Astrocyte (in vitro differentiated cells and primary cell): ENCODE measurements around the gene PKDCC. TPM values are rescaled to one million over a fixed set of nuclear protein-coding genes. Genes with fewer than 3 reads are reported as not detected.

Experiments used
- DNase-seq: peaks from one replicate; pipeline ENCODE4 v3.0.0-alpha.2; 2010; ENCODE audit warnings: low read depth
- FAIRE-seq: peaks from 2 replicates; lab custom pipeline; 2011; peaks lifted over from hg19 to GRCh38; lab: Jason Lieb, UNC
- H2AFZ ChIP-seq: 2 replicates; pipeline ENCODE4 v1.6.0; 2012; ENCODE audit warnings: low read depth, low read length, inconsistent platforms
- H3K27ac ChIP-seq: 2 replicates; pipeline ENCODE4 v1.5.1; 2011; ENCODE audit warnings: low read depth, low read length, inconsistent platforms
- H3K27me3 ChIP-seq: 2 replicates; pipeline ENCODE4 v1.6.0; 2011; ENCODE audit warnings: low read length, inconsistent platforms; ENCODE audit not compliant: insufficient read depth
- H3K36me3 ChIP-seq: 2 replicates; pipeline ENCODE4 v1.5.1; 2011; ENCODE audit warnings: low read length, inconsistent platforms; ENCODE audit not compliant: insufficient read depth
- H3K4me1 ChIP-seq: 2 replicates; pipeline ENCODE4 v1.5.1; 2011; ENCODE audit warnings: low read length, inconsistent platforms; ENCODE audit not compliant: insufficient read depth
- H3K4me2 ChIP-seq: 2 replicates; pipeline ENCODE4 v1.6.0; 2012; ENCODE audit warnings: low read length, inconsistent platforms
- H3K4me3 ChIP-seq: 2 replicates; pipeline ENCODE4 v1.5.1; 2011; ENCODE audit warnings: low read depth, mild to moderate bottlenecking, low read length, inconsistent platforms; ENCODE audit not compliant: insufficient read depth
- H3K79me2 ChIP-seq: 2 replicates; pipeline ENCODE4 v1.6.0; 2012; ENCODE audit warnings: mild to moderate bottlenecking, low read length, inconsistent platforms; ENCODE audit not compliant: insufficient read depth
- H3K9ac ChIP-seq: 2 replicates; pipeline ENCODE4 v1.6.0; 2012; ENCODE audit warnings: mild to moderate bottlenecking, low read length, inconsistent platforms
- H3K9me3 ChIP-seq: 2 replicates; pipeline ENCODE4 v1.5.1; 2012; ENCODE audit warnings: low read depth, mild to moderate bottlenecking, low read length, inconsistent platforms; ENCODE audit not compliant: insufficient read depth
- H4K20me1 ChIP-seq: 2 replicates; pipeline ENCODE4 v1.6.0; 2012; ENCODE audit warnings: low read length, inconsistent platforms; ENCODE audit not compliant: insufficient read depth
- H3K27ac Mint-ChIP-seq: one replicate; pipeline ENCODE4 v1.8.0; 2021; ENCODE audit warnings: mild to moderate bottlenecking, mixed read lengths; ENCODE audit not compliant: unreplicated experiment
- H3K27me3 Mint-ChIP-seq: one replicate; pipeline ENCODE4 v1.8.0; 2021; ENCODE audit warnings: low read depth, mixed read lengths; ENCODE audit not compliant: unreplicated experiment
- H3K36me3 Mint-ChIP-seq: one replicate; pipeline ENCODE4 v1.8.0; 2021; ENCODE audit warnings: low read depth, mixed read lengths; ENCODE audit not compliant: unreplicated experiment
- H3K4me1 Mint-ChIP-seq: one replicate; pipeline ENCODE4 v1.8.0; 2021; ENCODE audit warnings: low read depth, mixed read lengths; ENCODE audit not compliant: unreplicated experiment
- H3K4me3 Mint-ChIP-seq: one replicate; pipeline ENCODE4 v1.8.0; 2021; ENCODE audit warnings: mild to moderate bottlenecking, moderate library complexity, mixed read lengths; ENCODE audit not compliant: unreplicated experiment
- H3K9me3 Mint-ChIP-seq: one replicate; pipeline ENCODE4 v1.8.0; 2021; ENCODE audit warnings: mild to moderate bottlenecking, mixed read lengths; ENCODE audit not compliant: unreplicated experiment
- CTCF ChIP-seq: IDR thresholded peaks from 2 replicates; pipeline ENCODE4 v1.5.1; 2011; ENCODE audit warnings: low read depth, mild to moderate bottlenecking, inconsistent platforms, low read length, moderate library complexity; ENCODE audit not compliant: insufficient read depth
- EZH2 ChIP-seq: IDR thresholded peaks from 2 replicates; pipeline ENCODE4 v1.6.1; 2012; ENCODE audit warnings: mild to moderate bottlenecking, low read length, inconsistent platforms; ENCODE audit not compliant: insufficient read depth
- total RNA-seq: library from RNA; stranded (reverse); gene quantifications from 2 replicates; pipeline ENCODE4 v1.2.1, GENCODE V29; 2021

PKDCC gene
- total RNA-seq, 1 donor from 2014 or later, result 6.9 TPM

GRCh38 chr2:42073739-42074503 lies 26.1 kb downstream of the PKDCC start:
- FAIRE-seq (no peak), DNase-seq (no peak)
- Histone ChIP-seq H3K4me2 (no peak overlapping the region), H3K4me1 (no peaks in the 10 kb centered on the region), H3K9me3 (no peaks in the 10 kb centered on the region), H4K20me1 (no peaks in the 10 kb centered on the region), H3K79me2 (no peaks in the 10 kb centered on the region), H2AFZ (no peak overlapping the region), H3K27me3 (peaks cover 6% of the 10 kb centered on the region), H3K27ac (no peak overlapping the region), H3K9ac (no peak overlapping the region), H3K36me3 (no peaks in the 10 kb centered on the region), H3K4me3 (no peak overlapping the region)
- peaks cover 9% of the 10 kb centered on the region for H3K9me3 Mint-ChIP-seq
- H3K27ac Mint-ChIP-seq, result no peak overlapping the region
- TF ChIP-seq CTCF (no peak), EZH2 (no peak)
- peaks cover 37% of the 10 kb centered on the region for H3K27me3 Mint-ChIP-seq
- H3K4me1 Mint-ChIP-seq, result no peaks in the 10 kb centered on the region
- H3K36me3 Mint-ChIP-seq, result peaks cover 2% of the 10 kb centered on the region
- no peak overlapping the region for H3K4me3 Mint-ChIP-seq

DNA sequence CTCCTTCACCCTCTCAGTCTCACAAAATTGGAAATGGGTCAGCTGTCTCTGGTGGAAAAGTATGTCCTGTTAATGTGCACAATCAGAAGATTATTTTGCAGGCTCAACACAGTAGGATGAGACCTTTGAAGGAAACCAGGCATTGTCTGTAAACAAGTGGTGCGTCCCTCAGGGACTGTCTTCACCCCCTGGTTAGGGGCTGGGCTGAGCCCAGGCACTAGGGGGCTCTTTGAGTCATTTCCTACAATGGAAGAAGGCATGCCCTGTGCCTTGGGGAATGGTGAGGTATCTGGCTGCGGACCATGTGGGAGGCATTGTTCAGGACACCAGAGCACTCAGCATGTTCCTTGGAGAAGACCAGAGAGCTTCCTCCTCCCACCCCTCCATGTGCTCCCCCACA lies 26.8 kb downstream of the PKDCC start:
- H3K9ac ChIP-seq, result no peak overlapping the region
- Mint-ChIP-seq H3K27me3 (peaks cover 36% of the 10 kb centered on the region), H3K9me3 (peaks cover 6% of the 10 kb centered on the region), H3K36me3 (peaks cover 2% of the 10 kb centered on the region), H3K4me1 (no peaks in the 10 kb centered on the region), H3K27ac (no peak overlapping the region), H3K4me3 (no peak overlapping the region)
- no peak for TF ChIP-seq CTCF
- no peak for TF ChIP-seq EZH2
- no peak overlapping the region for H2AFZ ChIP-seq
- H3K27me3 ChIP-seq, result peaks cover 6% of the 10 kb centered on the region
- FAIRE-seq (no peak), DNase-seq (no peak)
- no peaks in the 10 kb centered on the region for H3K36me3 ChIP-seq
- no peaks in the 10 kb centered on the region for H3K9me3 ChIP-seq
- no peak overlapping the region for H3K4me3 ChIP-seq
- no peaks in the 10 kb centered on the region for H4K20me1 ChIP-seq
- no peaks in the 10 kb centered on the region for H3K4me1 ChIP-seq
- no peaks in the 10 kb centered on the region for H3K79me2 ChIP-seq
- H3K4me2 ChIP-seq, result no peak overlapping the region
- H3K27ac ChIP-seq, result no peak overlapping the region
